Globus pallidus (tissue), 1 donor: ENCODE data around the gene CBLIF.
"Not testable (repeated sequence)": the region's sequence is repeated elsewhere in the genome, so short reads cannot be mapped to it uniquely, and the experiment has no call there.

Source experiments
- DNase-seq: peaks from one replicate; pipeline ENCODE4 v3.0.0-alpha.2; 2015; ENCODE audit warnings: low spot score

Gene CBLIF

DNA sequence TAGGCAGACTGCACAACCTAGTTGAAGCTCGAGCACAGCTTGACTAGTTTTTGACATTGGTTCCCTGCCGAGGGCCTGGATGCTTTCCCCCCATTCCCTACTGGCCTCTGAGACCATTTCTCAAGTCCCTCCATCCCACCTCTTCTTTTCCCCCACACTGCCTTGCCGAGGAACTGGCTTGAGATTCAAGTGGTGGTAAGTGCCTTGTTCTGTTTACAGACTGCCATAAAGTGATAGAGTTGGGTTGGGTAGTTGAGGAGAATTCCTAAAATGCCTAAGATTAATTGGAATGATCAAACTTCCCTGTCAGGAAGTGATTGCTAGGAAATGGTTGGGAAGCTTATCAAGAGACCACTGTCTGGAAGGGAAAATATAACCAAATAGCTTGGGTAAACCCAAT is 50.9 kb downstream of the CBLIF start:
- no peak for DNase-seq

DNA sequence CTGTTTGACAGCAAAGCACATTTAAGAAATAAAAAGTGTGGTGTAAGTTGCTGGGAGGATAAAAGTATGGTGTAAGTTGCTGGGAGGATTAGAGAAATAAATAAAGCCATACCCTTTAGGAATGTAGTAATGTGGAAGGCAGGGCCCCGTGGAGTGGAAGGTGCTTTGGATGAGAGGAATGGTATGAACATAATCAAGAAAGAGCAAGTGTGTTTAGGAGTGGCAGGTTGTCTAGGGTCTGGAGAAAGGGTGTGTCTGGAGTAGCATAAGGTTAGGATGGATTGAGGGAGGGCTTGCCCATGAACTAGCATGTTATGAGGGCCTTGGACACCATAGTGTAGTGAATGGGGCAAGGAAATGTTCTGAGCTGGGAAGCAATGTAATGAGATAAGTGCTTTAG is 52.8 kb downstream of the CBLIF start:
- no peak for DNase-seq

DNA sequence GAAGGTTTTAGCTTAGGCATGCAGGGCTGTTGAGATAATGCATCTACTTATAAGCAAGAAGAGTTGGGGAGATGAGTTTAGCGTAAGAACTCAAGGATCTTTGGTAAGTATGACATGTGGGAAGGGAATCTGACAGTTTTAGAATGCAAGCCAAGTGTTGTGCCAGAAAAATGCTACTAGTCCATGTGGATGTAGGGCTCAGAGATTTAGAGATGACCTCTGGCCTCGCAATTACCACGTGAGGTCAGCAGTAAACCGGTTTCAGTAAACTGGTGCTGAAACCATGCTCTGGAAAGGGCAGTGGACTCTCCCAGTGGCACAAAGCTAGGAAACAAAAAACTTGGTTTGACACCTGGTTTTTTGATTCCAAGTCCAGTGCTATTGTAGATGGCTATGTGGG is 53.7 kb downstream of the CBLIF start:
- no peak for DNase-seq

DNA sequence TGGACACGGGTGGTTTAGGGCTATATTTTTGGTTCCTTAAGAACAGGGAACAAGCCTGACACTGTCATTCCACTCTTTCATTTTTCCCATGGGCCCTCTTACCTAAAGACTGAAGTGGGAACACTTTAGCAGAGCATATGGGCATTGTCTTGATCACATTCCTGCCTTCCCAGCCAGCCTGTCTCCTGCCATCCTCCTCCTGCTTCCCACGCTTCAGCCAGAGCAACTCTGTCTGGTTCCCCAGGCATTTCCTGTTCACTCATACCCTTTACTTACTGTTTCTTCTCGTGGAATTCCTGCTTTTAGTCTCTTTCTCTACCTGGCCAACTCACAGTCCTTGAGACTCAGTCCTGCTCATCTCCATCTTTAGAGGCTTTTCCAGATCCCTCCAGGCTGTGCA is 57.5 kb downstream of the CBLIF start:
- no peak for DNase-seq

DNA sequence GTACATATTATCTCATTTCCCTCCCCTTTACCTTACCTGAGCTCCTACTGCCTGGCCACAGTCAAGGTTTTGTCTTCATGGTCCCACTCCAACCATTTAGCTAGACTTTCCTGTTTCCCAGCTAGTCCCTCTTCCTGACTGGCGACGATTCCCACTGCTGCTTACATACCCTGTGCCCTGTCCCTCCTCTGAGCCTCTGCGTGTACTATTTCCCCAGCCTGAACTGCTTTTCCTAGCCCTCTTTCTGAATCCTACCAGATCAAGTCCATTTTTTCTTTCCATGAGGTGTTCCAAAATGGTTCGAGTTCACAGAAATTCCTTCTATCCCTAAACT is 58.1 kb downstream of the CBLIF start:
- no peak for DNase-seq

DNA sequence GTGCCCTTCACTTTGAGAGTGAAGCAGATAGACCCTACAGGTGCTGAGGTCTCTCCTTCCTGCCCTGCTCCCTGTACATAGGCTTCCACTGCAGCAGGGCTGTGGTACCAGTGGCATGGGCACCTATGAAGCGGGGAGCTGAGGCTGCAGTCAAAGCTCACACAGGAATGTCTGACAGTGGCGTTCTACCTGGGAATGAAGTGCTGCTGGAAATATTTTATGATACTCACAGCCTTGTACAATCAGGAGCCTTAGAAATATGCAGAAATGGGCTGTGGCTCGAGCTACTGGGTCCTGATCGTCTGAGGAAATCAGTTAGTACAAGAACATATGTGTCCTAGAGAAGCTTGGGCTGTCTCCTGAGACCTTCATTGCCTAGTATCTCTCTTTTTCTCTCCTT is 59.5 kb downstream of the CBLIF start:
- DNase-seq, result no peak

DNA sequence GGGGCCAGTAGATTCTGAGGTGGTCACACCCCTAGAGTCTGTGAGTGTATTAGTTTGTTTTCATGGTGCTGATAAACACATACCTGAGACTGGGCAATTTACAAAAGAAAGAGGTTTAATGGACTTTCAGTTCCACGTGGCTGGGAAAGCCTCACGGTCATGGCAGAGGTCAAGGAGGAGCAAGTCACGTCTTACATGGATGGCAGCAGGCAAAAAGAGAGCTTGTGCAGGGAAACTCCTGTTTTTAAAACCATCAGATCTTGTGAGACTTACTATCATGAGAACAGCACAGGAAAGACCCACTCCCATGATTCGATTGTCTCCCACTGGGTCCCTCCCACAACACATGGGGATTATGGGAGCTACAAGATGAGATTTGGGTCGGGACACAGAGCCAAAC is 60.9 kb downstream of the CBLIF start:
- not testable (repeated sequence) for DNase-seq

DNA sequence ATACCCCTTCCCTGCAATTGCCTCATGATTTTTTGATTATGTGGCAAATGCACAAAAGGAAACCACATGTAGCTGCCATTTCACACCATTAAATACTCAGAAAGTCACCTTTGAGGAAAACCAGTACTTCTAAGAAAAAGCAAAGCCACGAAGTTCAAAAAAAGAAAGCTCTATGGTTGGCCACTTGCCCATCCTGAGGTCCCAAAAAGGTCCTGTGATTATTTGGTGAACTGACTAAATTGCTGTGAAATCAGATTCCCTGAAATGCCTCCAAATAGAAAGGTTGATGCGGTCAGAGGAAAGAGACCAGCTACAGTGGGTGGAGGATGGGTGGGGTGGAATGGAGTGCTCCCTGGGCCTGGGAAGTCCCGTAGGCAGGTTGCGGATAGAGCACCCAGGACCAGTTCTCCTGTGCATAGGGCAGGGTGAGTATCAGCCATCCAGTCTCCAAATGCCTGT is 61.6 kb downstream of the CBLIF start:
- no peak for DNase-seq

DNA sequence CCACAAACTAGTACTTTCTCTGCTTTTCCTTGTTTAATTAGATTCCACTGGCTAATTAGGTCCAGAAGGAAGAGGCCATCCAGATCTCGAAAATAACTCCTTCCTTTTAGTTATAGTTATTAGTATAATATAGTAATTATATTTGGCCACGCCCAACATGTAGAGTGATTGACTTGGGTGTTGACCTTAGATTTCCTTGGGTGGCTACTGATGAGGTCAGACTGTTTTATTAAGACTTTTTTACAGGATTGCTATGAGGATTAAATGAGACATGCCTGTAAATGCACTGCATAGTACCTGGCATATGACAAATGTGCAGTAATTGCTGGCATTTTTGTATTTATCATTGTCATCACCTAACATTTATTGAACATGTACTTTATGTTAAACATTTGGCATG is 63.2 kb downstream of the CBLIF start:
- DNase-seq, result no peak

DNA sequence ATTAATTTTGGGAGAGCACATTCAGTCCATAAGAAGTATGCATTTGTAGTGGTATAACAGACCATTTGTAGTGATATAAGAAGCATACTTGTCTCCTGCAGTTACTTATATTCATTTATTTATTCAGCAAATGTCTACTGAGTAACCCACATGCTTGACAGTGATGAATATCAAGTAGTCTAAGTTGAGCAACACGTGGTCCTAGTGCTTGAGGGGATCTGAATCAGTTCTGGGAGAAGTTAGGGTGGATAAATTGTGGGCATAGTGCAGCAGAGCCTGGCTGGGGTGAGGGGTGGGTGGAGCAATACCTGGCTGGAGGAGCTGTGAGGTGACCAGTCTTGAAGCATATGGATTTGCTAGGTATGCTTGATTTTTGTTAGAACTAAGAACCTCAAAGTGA is 65.8 kb downstream of the CBLIF start:
- DNase-seq, result no peak
